AG04450 (cell line): ENCODE results near the gene SLC1A4. TPM values are rescaled to one million over a fixed set of nuclear protein-coding genes. Genes with fewer than 3 reads are reported as not detected.
"Not testable (repeated sequence)": the region's sequence is repeated elsewhere in the genome, so short reads cannot be mapped to it uniquely, and the experiment has no call there.

ENCODE experiments used
- CTCF ChIA-PET: fragments of 300-600, 350-600 bp; formaldehyde crosslinking; extraction: SDS; loops from one replicate; lab custom pipeline; 2022; ENCODE audit warnings: antibody characterized with exemption, inconsistent platforms; lab: Charles Lee
- POLR2A ChIA-PET: fragments of 350-600 bp; formaldehyde crosslinking; extraction: SDS; loops from one replicate; lab custom pipeline; 2021; ENCODE audit warnings: antibody characterized with exemption, inconsistent platforms; lab: Yijun Ruan, JAX
- DNase-seq: peaks from one replicate; pipeline ENCODE4 v3.0.0-alpha.2; 2011; ENCODE audit warnings: low read depth, low spot score
- H3K27ac ChIP-seq: one replicate; pipeline ENCODE4 v1.5.1; 2012; ENCODE audit warnings: low read depth, low read length, control low read depth
- H3K27me3 ChIP-seq: one replicate; pipeline ENCODE4 v1.6.0; 2012; ENCODE audit warnings: low read length; ENCODE audit not compliant: control insufficient read depth, insufficient read depth
- H3K4me3 ChIP-seq: 2 replicates; pipeline ENCODE4 v1.5.1; 2011; ENCODE audit warnings: mild to moderate bottlenecking, low read depth, low read length, control low read depth
- H3K9me3 ChIP-seq: 2 replicates; pipeline ENCODE4 v1.5.1; 2012; ENCODE audit warnings: low read length; ENCODE audit not compliant: control insufficient read depth, insufficient read depth
- polyA plus RNA-seq: library from polyadenylated mRNA; depleted of rRNA; stranded (reverse); fragments of >200 nt; gene quantifications from 2 replicates; pipeline ENCODE4 v1.2.3, GENCODE V29; 2011
- TF ChIP-seq, protein P1 (sequence below): IDR thresholded peaks from 2 replicates; pipeline ENCODE4 v1.5.1; 2011; ENCODE audit warnings: low read depth, low read length, control low read depth, inconsistent platforms

The SLC1A4 gene
- polyA plus RNA-seq, 1 experiment, result 24.8 TPM

DNA sequence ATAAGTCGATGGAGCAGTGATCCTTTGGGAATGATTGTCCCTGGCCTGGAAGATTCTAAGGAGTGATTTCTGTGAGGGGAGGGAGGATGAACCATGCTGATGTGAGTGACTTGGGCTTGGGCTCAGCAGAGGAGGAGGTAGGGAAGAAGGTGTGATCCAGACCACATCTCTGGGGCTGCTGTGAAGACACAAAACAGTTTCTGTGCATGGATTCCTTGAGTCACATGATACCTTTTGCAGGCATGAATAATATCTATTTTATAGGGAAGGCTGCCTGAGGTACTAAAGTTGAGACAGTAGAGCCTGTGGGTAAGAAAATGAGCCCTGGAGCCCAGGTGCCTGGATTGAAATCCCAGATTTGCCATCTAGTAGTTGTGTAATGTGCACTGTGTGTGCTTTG is 29.8 kb downstream of the SLC1A4 start:
- Histone ChIP-seq H3K27me3 (no peaks in the 10 kb centered on the region), H3K4me3 (no peak overlapping the region), H3K27ac (no peak overlapping the region), H3K9me3 (no peaks in the 10 kb centered on the region)
- ChIA-PET POLR2A (no interaction called here), CTCF (no interaction called here)
- no peak for DNase-seq
- TF ChIP-seq, protein P1, sequence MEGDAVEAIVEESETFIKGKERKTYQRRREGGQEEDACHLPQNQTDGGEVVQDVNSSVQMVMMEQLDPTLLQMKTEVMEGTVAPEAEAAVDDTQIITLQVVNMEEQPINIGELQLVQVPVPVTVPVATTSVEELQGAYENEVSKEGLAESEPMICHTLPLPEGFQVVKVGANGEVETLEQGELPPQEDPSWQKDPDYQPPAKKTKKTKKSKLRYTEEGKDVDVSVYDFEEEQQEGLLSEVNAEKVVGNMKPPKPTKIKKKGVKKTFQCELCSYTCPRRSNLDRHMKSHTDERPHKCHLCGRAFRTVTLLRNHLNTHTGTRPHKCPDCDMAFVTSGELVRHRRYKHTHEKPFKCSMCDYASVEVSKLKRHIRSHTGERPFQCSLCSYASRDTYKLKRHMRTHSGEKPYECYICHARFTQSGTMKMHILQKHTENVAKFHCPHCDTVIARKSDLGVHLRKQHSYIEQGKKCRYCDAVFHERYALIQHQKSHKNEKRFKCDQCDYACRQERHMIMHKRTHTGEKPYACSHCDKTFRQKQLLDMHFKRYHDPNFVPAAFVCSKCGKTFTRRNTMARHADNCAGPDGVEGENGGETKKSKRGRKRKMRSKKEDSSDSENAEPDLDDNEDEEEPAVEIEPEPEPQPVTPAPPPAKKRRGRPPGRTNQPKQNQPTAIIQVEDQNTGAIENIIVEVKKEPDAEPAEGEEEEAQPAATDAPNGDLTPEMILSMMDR, result no peak

DNA sequence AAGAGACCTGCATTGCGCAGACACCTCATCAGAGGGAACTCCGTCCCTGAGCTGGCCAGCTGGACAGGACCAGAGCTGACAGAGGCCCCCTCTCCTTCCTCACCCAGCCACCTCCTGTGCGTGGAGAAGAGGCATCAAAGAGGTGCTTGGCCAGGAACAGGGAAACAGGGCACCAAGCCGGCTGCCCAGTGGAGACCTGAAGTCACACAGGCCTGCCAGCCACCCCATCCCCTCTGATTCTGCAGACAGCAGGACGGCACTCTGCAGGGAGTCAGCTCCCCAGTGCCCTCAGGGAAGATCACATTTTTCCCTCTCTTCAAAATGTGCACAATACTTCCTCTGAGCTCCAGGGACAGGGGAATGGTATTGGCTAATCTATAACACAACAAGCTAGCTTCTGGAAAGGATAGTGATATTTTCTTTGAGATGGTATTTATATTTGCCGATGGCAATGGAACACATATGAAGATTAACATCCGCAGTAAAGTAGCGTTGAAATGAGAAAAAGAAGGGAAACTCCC is 30.5 kb downstream of the SLC1A4 start:
- Histone ChIP-seq H3K9me3 (no peaks in the 10 kb centered on the region), H3K4me3 (no peak overlapping the region), H3K27me3 (no peaks in the 10 kb centered on the region), H3K27ac (no peak overlapping the region)
- POLR2A ChIA-PET, result no interaction called here
- CTCF ChIA-PET, result no interaction called here
- TF ChIP-seq, protein P1, result no peak
- DNase-seq, result no peak

DNA sequence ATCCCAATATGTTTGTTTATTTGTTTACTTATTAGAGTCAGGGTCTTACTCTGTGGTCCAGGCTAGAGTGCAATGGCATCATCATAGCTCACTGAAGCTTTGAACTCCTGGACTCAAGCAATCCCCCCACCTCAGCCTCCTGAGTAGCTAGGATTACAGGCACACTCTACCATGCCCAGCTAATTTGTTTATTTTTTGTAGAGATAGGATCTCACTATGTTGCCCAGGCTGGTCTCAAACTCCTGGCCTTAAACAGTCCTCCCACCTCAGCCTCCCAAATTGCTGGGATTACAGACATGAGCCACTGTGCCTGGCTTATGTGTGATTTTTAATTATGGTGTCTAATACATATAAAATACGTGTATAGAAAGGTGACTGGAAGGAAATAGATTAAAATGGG is 31.1 kb downstream of the SLC1A4 start:
- DNase-seq, H3K4me3 ChIP-seq, CTCF ChIA-PET, H3K9me3 ChIP-seq, H3K27ac ChIP-seq, POLR2A ChIA-PET, H3K27me3 ChIP-seq: not testable (repeated sequence)

DNA sequence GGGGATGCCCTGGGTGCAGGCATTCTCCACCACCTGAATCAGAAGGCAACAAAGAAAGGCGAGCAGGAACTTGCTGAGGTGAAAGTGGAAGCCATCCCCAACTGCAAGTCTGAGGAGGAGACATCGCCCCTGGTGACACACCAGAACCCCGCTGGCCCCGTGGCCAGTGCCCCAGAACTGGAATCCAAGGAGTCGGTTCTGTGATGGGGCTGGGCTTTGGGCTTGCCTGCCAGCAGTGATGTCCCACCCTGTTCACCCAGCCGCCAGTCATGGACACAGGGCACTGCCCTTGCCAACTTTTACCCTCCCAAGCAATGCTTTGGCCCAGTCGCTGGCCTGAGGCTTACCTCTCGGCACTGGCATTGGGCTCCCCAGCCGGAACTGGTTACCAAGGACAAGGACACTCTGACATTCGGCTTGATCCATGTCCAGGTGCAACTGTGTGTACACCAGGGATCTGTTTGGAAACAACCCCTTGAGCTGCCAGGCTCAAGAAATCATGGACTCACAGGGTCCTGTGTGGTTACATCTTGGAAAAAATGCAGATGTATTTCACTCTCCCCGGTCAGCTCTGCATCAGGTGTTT is 31.8 kb downstream of the SLC1A4 start:
- Histone ChIP-seq H3K4me3 (no peak overlapping the region), H3K27me3 (no peaks in the 10 kb centered on the region), H3K9me3 (no peaks in the 10 kb centered on the region), H3K27ac (no peak overlapping the region)
- TF ChIP-seq, protein P1, result no peak
- CTCF ChIA-PET, result no interaction called here
- DNase-seq, result no peak
- POLR2A ChIA-PET, result no interaction called here

DNA sequence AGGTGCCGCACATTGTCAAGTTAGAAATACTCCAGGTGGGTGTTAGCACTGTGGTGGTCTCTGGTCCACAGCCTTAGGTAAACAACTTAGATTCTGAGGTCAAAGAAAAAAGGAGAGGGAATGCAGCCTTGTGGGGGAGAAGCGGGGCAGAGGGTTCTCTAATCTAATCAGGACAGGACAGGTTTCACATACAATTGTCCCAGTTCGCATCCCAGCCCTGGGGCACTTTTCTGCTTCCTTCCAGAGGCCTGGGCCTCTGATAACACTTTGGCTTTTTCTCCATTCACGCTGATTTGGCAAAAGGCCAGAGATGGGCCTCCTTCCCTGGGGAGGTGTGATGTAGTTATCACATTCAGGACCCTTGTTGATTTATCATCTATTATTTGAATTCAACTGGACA is 32.5 kb downstream of the SLC1A4 start:
- Histone ChIP-seq H3K9me3 (no peaks in the 10 kb centered on the region), H3K27me3 (no peaks in the 10 kb centered on the region), H3K4me3 (no peak overlapping the region), H3K27ac (no peak overlapping the region)
- TF ChIP-seq, protein P1, result no peak
- ChIA-PET CTCF (no interaction called here), POLR2A (no interaction called here)
- no peak for DNase-seq
